Fibroblast of the aortic adventitia (primary cell): ENCODE measurements around the gene DRD1. TPM values are rescaled to one million over a fixed set of nuclear protein-coding genes. Genes with fewer than 3 reads are reported as not detected.

Experiments used
- DNase-seq: peaks from one replicate; pipeline ENCODE4 v3.0.0-alpha.2; 2010; ENCODE audit warnings: low read depth
- H3K4me3 ChIP-seq: 2 replicates; pipeline ENCODE4 v1.5.1; 2011; ENCODE audit warnings: low read depth, mild to moderate bottlenecking, control low read depth, low read length, moderate library complexity
- CTCF ChIP-seq: IDR thresholded peaks from 2 replicates; pipeline ENCODE4 v1.5.1; 2011; ENCODE audit warnings: mild to moderate bottlenecking, low read length, control low read depth, inconsistent platforms; ENCODE audit not compliant: insufficient read depth
- total RNA-seq: library from RNA; depleted of rRNA; stranded (reverse); fragments of >200 nt; gene quantifications from 2 replicates; pipeline ENCODE4 v1.2.3, GENCODE V29; 2012; ENCODE audit warnings: low replicate concordance

DRD1 gene
- total RNA-seq, 1 donor, result 0.18 TPM

GRCh38 chr5:175469916-175470315, 25.9 kb upstream of the DRD1 start:
- H3K4me3 ChIP-seq, result no peak overlapping the region
- TF ChIP-seq CTCF, result no peak
- no peak for DNase-seq

- no peak for TF ChIP-seq CTCF
- H3K4me3 ChIP-seq, result no peak overlapping the region
- DNase-seq, result no peak
Observed at GRCh38 chr5:175468892-175469291, 24.9 kb upstream of the DRD1 start.

GRCh38 chr5:175467983-175468690, 24.2 kb upstream of the DRD1 start:
- TF ChIP-seq CTCF, result no peak
- no peak overlapping the region for H3K4me3 ChIP-seq
- DNase-seq, result no peak

GRCh38 chr5:175466700-175467318, 22.8 kb upstream of the DRD1 start:
- no peak for TF ChIP-seq CTCF
- peak overlapping the region; percentile 23 for H3K4me3 ChIP-seq
- DNase-seq, result peak; percentile 74

- no peak overlapping the region for H3K4me3 ChIP-seq
- TF ChIP-seq CTCF, result no peak
- DNase-seq, result no peak
Observed at GRCh38 chr5:175465282-175465681, 21.3 kb upstream of the DRD1 start.

GRCh38 chr5:175464942-175465233, 20.9 kb upstream of the DRD1 start:
- DNase-seq, result no peak
- TF ChIP-seq CTCF, result no peak
- no peak overlapping the region for H3K4me3 ChIP-seq
